NCI-H2081 treated with DMSO at 0.1 percent for 48 hours (cell line): ENCODE measurements around the gene NRSN1.
"Not testable (repeated sequence)": the region's sequence is repeated elsewhere in the genome, so short reads cannot be mapped to it uniquely, and the experiment has no call there.

Source experiments
- DNase-seq: peaks from one replicate; lab custom pipeline; 2025; lab: John Stamatoyannopoulos, UW

The NRSN1 gene

DNA sequence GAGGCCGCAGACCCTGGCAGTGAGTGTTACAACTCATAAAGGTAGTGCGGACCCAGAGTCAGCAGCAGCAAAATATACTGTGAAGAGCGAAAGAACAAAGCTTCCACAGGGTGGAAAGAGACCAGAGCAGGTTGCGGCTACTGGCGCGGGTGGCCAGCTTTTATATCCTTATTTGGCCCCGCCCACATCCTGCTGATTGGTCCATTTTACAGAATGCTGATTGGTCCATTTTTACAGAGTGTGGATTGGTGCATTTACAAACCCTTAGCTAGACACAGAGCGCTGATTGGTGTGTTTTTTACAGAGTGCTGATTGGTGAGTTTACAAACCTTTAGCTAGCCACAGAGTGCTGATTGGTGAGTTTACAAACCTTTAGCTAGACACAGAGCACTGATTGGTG, 16.7 kb downstream of the NRSN1 start:
- DNase-seq = not testable (repeated sequence)

GRCh38 chr6:24145690-24146131, 19.7 kb downstream of the NRSN1 start:
- no peak for DNase-seq

DNA sequence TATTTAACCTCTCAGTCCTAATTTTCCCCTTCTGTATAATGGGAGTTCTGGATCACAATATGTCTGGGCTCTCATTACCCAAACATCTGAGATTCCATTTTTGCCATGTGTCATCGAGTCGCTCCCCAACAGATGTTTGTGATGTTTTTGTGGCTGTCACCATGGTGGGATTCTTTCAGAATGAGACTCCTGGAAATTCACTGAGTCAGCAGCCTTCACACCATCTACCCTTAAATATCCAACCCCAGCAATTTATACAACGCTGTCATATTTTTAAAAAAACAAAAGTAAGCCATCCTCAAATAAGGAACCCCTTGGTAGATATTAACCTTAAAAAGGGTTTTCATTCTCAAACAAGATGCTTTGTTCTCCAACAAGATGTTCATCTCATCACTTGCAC, 20.9 kb downstream of the NRSN1 start:
- no peak for DNase-seq

GRCh38 chr6:24147511-24148153, 21.6 kb downstream of the NRSN1 start:
- DNase-seq = no peak

GRCh38 chr6:24148154-24148570, 22.1 kb downstream of the NRSN1 start:
- no peak for DNase-seq

GRCh38 chr6:24148684-24149083, 22.7 kb downstream of the NRSN1 start:
- no peak for DNase-seq

- no peak for DNase-seq
These were observed 23.3 kb downstream of the NRSN1 start for GRCh38 chr6:24149296-24149695.

- DNase-seq = no peak
These were observed 23.8 kb downstream of the NRSN1 start for GRCh38 chr6:24149836-24150235.

DNA sequence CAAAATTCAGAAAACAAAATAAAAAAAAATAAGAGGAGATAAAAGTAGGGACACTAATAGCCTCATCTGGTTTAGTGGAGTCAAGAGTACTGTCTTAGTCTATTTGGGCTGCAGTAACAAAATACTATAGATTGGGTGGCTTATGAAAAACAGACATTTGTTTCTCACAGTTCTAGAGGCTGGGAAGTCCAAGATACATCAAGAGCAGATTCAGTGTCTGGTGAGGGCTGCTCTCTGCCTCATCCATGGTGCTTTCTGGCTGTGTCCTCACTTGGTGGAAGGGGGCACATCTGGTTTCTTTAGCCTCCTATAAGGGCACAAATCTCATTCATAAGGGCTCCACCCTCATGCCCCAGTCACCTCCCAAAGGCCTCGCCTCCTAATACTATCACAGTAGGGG, 26.0 kb downstream of the NRSN1 start:
- DNase-seq = no peak

DNA sequence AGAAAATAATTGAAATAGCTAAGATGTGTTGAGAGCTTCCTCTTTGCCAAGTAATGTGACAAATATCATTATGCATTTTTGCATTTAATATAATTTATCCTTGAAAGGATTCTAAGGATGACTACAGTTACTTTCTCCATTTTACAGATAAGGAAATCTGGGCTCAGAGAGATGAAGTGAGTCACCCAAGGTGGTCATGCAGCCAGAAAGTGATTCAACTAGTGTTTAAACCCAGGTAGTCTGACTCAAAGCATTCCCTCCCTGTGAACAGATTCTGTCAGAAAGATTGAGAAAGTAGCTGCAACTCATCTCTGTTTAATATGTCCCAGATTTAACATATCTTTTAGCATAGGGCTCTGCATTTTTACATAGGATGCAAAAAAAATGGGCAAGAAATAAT, 28.1 kb downstream of the NRSN1 start:
- no peak for DNase-seq

DNA sequence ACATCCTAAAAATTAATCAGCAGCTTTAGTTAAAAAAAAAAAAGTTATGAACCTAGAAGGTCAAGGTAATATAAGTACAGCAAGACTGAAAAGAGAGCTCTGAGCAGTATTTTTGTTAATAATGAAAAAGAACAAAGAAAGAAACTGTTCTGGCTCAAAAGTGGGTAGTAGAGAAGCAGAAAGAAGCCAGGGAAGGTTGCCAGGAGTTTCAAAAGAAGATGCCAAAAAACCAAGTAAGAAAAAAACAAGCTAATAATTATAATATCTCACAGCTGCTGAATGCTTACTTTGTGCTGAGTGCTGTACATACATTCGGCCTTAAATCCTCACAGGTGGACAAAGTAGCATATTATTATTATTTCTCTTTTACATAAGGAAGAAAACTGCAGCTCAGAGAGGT, 31.9 kb downstream of the NRSN1 start:
- no peak for DNase-seq

DNA sequence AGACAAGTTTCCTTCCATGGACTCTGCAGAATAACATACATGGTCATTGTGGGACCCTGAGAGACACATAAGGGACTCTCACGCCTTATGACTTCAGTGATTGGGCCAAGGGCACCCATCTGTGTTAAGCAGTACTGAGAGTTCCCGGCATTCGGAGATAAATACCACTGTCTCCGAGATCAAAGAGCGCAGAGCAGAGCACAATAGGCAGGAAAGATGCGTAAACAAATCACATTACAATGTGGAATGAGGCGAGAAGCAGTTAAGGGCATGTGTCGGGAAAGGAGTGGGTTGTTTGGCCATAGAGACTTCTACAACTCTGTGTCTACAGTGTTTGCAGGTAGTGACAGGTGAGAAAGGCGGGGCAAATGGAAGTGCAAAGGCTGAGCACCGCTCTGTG, 57.6 kb downstream of the NRSN1 start:
- no peak for DNase-seq

- no peak for DNase-seq
These were observed 60.3 kb downstream of the NRSN1 start for GRCh38 chr6:24186349-24186748.

DNA sequence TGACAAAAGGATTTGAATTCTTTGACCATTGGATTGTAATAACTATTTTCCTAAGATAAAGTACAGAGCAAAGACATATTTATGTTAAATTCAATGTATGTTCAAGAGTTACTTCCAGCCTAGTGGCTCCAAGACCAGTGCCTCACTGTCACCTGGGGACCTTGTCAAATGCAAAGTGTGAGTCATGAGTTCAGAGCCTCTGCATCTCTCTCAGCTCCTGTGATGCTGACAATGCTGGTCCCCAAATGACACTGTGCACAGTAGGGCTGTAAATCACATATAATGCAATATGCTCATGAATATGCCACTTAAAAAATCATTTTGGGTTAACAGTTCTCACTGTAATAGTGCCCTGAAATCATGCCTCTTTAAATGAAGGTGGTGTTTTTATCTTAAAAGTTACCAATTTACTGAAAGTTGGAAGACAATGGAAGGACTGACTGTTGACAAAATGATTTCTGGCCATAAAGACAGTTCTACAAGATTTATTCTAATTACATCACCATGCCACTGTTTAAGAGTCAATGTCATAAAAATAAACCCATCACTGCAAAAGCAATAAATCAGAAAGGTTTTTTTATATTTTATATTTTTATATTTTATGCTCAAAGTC, 62.1 kb downstream of the NRSN1 start:
- no peak for DNase-seq

DNA sequence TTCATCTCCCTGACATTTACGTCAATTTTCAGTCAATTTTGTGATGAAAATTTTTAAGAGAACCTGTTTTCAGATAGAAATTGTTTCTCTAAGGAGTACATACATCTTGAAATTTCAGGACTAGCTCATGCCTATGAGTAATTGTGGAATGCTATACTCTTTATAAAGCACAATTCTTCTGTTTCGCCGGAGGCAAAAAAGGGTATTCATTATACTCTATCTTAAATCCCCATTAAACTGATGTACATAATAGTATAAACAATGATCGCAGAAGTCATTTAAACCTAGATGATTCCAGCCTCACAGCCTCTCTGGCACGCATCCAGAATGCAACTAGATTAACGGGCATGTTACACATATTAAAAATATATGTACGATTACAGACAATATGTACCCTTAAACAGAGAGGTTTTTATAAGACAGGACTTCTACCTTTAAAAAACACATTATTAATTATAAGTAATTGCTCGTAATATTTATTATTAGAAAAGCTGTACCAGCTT, 62.6 kb downstream of the NRSN1 start:
- DNase-seq = no peak

- no peak for DNase-seq
These were observed 65.3 kb downstream of the NRSN1 start for GRCh38 chr6:24191346-24191745.

GRCh38 chr6:24193364-24193763, 67.3 kb downstream of the NRSN1 start:
- DNase-seq = no peak

GRCh38 chr6:24194978-24195700, 69.1 kb downstream of the NRSN1 start:
- DNase-seq = no peak

GRCh38 chr6:24195836-24196597, 70.0 kb downstream of the NRSN1 start:
- no peak for DNase-seq
